AG10803 (cell line): Measurements from ENCODE around the gene RFC2.
A peak's percentile ranks its signal among the peaks of the same experiment; 100 is the strongest.

Source experiments
- DNase-seq: peaks from one replicate; pipeline ENCODE4 v3.0.0; 2010; ENCODE audit warnings: low read depth
- H3K4me3 ChIP-seq: 2 replicates; pipeline ENCODE4 v1.5.1; 2011; ENCODE audit warnings: mild to moderate bottlenecking, low read length, control low read depth
- CTCF ChIP-seq: conservative IDR thresholded peaks from 2 replicates; pipeline ENCODE4 v1.5.1; 2011; ENCODE audit warnings: mild to moderate bottlenecking, low read length, control low read depth, inconsistent platforms

Gene RFC2

GRCh38 chr7:74193054-74193453 is 61.1 kb downstream of the RFC2 start:
- TF ChIP-seq CTCF: no peak
- H3K4me3 ChIP-seq: no peak overlapping the region
- no peak for DNase-seq

GRCh38 chr7:74191231-74191630 is 63.0 kb downstream of the RFC2 start:
- no peak for DNase-seq
- no peak overlapping the region for H3K4me3 ChIP-seq
- TF ChIP-seq CTCF: no peak

GRCh38 chr7:74190259-74190658 is 63.9 kb downstream of the RFC2 start:
- no peak for TF ChIP-seq CTCF
- H3K4me3 ChIP-seq: no peak overlapping the region
- DNase-seq: no peak

- DNase-seq: peak; percentile 58
- no peak overlapping the region for H3K4me3 ChIP-seq
- no peak for TF ChIP-seq CTCF
Measured at GRCh38 chr7:74187915-74188675, 66.1 kb downstream of the RFC2 start.

GRCh38 chr7:74185636-74186035 is 68.6 kb downstream of the RFC2 start:
- H3K4me3 ChIP-seq: no peak overlapping the region
- no peak for DNase-seq
- TF ChIP-seq CTCF: no peak

GRCh38 chr7:74185016-74185415 is 69.2 kb downstream of the RFC2 start:
- TF ChIP-seq CTCF: no peak
- no peak for DNase-seq
- no peak overlapping the region for H3K4me3 ChIP-seq

- H3K4me3 ChIP-seq: no peak overlapping the region
- 0 out of 2 replicates have a peak, but pooled peaks have one; percentile 13 for TF ChIP-seq CTCF
- DNase-seq: no peak
Measured at GRCh38 chr7:74183653-74184450, 70.3 kb downstream of the RFC2 start.
